DLD1 (cell line): ENCODE results near the gene GSTM5.
"Not testable (repeated sequence)": the region's sequence is repeated elsewhere in the genome, so short reads cannot be mapped to it uniquely, and the experiment has no call there.

Experiments
- in situ Hi-C: cut with HindIII; loops from 2 replicates; pipeline ENCODE4 v1.10.0; 2017; ENCODE audit warnings: low sequenced_read_pairs

Gene GSTM5

DNA sequence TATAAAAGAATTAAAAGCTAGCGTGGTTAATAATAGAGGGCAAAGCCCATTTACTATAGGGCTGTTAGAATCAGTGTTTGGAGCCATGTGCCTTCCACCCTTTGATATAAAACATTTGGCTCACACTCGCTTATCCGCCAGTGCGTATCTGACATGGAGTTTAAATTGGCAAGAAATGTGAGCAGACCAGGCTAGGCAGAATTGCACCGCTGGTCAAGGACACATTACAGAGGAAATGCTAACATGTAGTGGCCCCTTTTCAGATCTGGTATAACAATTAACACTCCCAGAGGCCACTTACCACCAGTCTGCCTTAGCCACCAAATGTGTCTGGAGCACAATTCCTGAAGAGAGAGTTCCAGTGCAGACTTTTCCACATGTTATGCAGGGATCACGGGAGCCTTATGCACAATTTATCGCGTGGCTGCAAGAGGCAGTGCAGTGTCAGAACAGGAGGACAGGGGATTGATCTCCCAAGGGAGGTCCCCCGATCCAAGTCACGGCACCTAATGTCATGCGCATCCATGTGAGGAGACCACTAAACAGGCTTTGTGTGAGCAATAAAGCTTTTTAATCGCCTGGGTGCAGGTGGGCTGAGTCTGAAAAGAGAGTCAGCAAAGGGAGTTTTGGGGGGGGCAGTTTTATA, 14.8 kb downstream of the GSTM5 start:
- in situ Hi-C loops = no loop called here

- in situ Hi-C loops = no loop called here
Observed at GRCh38 chr1:109728870-109729269, 16.8 kb downstream of the GSTM5 start.

DNA sequence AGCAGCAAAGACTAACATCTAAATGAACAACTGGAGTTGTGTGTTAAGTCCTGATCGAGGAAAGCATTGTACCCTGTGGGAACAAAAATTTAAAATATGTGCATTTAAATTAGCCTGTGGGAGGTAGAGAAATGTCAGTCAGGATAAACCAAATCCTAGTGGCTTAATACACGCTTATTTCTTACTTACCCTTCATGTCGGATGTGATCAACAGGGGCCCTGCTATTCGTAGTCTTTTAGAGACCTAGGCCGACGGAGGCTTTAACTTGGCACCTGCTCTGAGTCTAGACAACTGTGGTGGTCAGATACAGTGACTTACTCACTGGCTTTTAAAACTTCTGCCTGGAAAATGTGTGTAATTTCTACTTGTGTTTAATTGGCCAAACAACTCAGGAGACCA, 18.6 kb downstream of the GSTM5 start:
- in situ Hi-C loops = no loop called here

DNA sequence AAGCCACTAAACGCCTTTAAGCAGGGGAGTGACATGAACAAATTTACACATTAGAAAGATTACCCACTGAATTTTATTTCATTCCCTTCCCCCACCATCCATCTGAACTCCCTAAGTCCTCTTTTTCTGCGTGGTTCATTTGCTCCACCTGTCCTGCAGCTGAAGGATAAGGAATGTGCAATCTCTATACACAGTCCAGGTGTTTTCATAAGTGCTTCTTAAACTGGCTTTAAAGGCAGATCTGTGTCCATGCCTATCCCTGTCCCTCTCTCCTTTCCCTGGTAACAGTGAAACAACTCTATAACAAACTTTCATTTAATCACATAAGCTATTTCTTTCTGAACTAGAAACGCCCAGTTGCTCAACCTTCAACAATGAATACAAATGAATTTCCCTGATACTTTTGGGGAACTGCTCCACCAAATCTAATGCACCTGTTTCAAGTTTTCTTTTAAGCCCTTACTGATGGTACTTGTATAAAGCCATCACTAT, 20.4 kb downstream of the GSTM5 start:
- in situ Hi-C loops = no loop called here

GRCh38 chr1:109733236-109733870, 21.3 kb downstream of the GSTM5 start:
- in situ Hi-C loops = no loop called here

DNA sequence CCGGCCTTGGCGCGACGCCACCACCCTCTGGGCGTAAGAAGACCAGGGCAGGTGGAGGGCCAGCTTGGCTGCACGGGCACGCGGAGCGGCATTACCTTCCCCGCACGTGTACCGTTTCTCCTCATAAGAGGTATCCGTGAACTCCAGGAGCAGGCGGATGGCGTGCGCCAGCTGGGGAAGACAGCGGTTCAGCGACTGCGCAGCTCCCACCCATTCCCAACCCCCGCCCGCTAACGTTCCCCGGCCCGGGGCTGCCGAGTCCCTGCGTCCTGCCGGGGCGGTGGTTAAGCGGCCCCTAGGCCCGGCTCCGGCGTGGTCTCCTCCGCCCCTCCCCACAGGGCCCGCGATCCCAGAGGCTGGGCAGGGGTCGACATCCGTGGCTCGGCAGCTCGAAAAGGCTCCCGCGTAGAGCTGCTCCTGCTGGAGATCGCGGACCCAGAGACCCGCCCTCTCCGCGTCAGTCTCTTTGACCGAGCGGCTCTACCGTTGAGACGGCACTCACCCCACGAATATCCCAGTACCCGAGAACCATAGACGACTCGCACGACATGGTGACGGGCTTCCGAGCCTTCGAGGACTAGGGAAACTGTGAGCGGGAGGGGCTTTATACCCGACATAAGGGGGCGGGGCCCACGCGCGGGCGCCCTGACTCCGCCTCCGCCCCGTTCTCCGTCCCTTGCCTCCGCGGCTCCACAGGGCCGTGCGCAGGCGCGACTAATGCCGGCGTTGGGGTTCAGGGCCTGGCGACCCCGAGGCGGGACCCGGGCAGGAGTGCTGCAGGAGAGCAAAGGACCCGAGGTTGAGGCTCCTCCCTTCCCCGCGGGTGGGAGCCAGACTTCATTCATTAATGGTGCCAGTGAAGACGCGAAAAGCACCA, 27.9 kb downstream of the GSTM5 start:
- in situ Hi-C loops = no loop called here

GRCh38 chr1:109740615-109741373, 28.7 kb downstream of the GSTM5 start, which contains the start of gene GSTM3:
GSTM3 (minus strand) TSS chr1:109741038; CDS start chr1:109740287, 751 bp downstream.
- in situ Hi-C loops = no loop called here

GRCh38 chr1:109748311-109748710, 36.3 kb downstream of the GSTM5 start:
- in situ Hi-C loops = not testable (repeated sequence)

- in situ Hi-C loops = no loop called here
Observed at GRCh38 chr1:109749221-109749620, 37.2 kb downstream of the GSTM5 start.

DNA sequence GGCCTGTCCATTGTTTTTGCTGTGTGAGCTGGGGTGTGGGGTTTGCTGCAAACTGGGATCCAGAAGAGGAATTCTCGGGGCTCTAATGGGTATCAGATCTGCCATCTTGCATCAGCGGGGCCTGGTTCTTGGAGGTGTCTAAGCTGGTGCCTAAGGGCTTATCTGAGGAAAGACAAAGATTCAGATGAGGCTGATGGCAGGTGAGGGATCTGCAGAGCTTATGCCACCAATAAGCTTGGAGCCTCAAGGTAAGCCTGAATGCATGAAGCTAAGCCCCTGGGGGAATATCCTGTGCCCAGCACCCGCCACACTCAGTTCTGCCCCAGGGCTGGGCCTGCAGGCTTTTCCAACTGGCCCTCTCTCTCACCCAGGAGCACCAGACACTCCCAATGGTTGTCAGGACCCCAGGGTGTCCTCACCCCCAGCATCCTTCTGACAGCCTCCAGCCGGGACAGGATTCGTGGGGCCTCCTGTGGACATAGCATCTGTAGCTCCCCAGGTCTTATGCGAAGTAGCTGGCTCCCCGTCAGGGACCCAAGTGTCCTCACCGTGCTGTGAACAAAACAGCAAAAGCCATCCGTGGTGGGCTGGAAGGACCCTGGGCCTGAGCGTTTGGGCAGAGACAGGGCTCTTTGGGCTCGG, 38.3 kb downstream of the GSTM5 start:
- in situ Hi-C loops = loop anchor here (25.0 kb wide), 1 partner anchor 113 kb away; no protein-coding TSS in a partner anchor

DNA sequence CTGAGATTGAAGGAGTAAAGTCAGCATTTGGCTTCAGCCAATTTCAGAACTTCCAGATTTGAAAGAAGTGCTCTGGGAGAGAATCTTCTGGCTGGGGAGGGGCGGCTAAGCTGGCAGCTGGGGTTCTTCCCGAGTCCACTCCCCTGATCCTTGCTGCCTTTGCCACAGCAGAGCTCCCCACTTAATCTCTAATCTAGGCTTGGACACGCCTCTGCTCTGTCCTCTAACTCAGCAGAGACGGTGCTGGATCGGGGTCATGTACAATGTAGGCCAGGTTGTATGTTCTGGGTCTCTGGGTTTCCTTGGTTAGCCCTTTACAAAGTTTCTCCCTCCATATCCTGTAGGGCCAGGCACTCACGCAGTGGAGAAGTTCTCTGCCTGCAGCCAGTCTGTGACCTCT, 38.9 kb downstream of the GSTM5 start:
- in situ Hi-C loops = loop anchor here (25.0 kb wide), 1 partner anchor 114 kb away; no protein-coding TSS in a partner anchor

DNA sequence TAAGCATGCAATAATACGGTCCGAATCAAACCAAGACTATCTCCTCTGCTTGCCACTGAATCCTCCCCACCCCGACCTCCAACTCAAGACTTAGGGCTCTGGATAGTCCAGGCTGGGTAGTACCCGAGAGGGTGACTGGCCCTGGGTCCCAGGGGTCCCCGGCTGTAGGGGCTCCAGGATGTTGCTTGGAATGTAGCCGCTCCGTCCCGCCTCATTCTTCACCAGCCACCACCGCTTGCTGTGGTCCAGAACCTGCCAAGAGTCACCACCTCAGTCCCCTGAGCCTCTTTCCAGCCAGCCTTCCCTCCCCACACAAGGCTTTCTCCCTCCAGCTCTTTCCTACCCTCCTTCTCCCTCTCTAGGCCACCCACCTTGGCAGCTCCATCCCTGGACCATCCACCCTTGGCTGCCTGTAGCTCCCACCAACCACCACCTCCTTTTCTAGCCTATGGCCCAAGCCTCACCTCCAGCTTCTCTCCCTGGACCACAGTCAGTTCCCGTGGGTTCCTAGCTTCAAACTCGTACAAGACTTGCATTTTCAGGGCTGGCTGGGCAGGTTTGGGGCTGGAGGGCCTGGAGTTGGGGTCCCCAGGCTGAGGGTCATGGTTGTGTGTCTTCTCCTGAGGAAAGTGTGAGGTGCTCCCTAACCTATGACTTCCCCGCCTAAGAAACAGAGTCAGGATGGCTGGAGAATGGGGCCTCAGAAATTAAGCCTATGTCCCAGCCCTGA, 39.6 kb downstream of the GSTM5 start:
- in situ Hi-C loops = loop anchor here (25.0 kb wide), 1 partner anchor 114 kb away; no protein-coding TSS in a partner anchor

DNA sequence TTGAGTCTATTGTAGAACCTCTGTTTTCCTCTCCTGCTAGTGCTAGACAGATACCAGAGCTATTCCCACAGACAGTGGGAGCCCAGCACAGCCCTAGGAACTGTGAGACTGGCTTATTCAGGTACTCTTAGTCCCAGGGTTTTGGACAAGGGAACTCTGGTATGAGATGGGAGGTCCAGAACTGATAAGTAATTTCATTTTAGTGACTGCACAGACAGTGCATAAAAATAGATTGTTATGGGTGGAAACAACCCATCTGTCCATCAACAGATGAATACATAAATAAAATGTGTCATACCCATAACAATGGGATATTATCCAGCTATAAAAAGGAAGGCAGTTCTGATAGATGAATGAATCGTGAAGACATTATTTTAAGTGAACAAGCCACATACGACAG, 42.7 kb downstream of the GSTM5 start:
- in situ Hi-C loops = loop anchor here (25.0 kb wide), 1 partner anchor 117 kb away; no protein-coding TSS in a partner anchor

GRCh38 chr1:109756325-109756724, 44.3 kb downstream of the GSTM5 start:
- in situ Hi-C loops = loop anchor here (25.0 kb wide), 1 partner anchor 119 kb away; no protein-coding TSS in a partner anchor

DNA sequence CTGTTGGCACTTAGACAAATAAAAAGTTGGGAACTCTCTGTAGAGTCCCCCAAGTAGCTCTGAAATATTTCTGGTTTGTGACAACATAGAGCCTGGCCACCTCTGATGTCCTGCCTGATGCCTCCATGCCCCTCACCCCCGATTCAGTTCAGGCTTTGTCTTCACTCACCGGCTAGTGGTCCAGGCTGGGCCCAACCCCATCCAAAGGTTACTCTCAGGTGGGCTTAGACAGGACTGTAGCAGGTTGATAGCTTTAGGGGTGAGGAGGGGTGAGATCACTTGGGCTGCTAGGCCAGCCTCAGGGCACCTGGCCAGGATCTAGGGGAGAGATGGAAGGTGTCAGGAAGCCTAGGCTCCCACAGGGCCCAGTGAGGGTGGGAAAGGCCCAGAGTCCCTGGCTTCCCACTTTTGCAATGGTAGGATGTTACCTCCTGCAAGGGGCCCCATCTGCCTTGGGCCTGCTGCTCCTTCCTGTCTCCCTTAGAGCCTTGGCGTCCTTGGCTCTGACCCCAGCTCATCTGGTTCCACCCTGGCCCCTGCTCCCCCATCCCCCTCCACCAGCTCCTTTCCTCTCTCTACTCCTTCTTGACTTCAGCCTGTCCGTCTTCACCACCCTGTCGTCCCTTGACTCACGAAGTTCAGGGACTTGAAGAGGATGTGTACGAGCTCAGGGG, 44.9 kb downstream of the GSTM5 start:
- in situ Hi-C loops = loop anchor here (25.0 kb wide), 1 partner anchor 120 kb away; no protein-coding TSS in a partner anchor

GRCh38 chr1:109757936-109758786, 46.1 kb downstream of the GSTM5 start:
- in situ Hi-C loops = loop anchor here (25.0 kb wide), 1 partner anchor 121 kb away; no protein-coding TSS in a partner anchor

- in situ Hi-C loops = loop anchor here (25.0 kb wide), 1 partner anchor 122 kb away; no protein-coding TSS in a partner anchor
Observed at GRCh38 chr1:109759513-109760334, 47.7 kb downstream of the GSTM5 start.
